ENCODE results near the gene CSNK1G1.
A peak's percentile ranks its signal among the peaks of the same experiment; 100 is the strongest.

CSNK1G1 gene

GRCh38 chr15:64164436-64164835 lies 191.5 kb downstream of the CSNK1G1 start:
- peak overlapping the region; percentile 78 for H3K27ac ChIP-seq (ENCODE audit: low read depth, low read length, poor library complexity, severe bottlenecking)
- H3K4me1 ChIP-seq (ENCODE audit: insufficient read depth, low read length, severe bottlenecking): peaks cover 44% of the 10 kb centered on the region
- no peaks in the 10 kb centered on the region for H3K27me3 ChIP-seq (ENCODE audit: insufficient read depth, low read length)
- peaks cover 9% of the 10 kb centered on the region for H3K79me2 ChIP-seq (ENCODE audit: insufficient read depth, low read length)
- peak overlapping the region; percentile 66; the same call in 1 of the 2 replicates for H3K9ac ChIP-seq (ENCODE audit: low read length)
- H3K9me3 ChIP-seq (ENCODE audit: low read length): no peaks in the 10 kb centered on the region
- TF ChIP-seq EZH2 (IDR thresholded peaks at IDR 0.05; ENCODE audit: borderline replicate concordance, low read length): no peak
- no peak for TF ChIP-seq CTCF (IDR thresholded peaks at IDR 0.05; ENCODE audit: low read length)
- peak overlapping the region; percentile 69; the same call in 1 of the 2 replicates for H3K4me2 ChIP-seq (ENCODE audit: low read length)
- H3K36me3 ChIP-seq (ENCODE audit: insufficient read depth, low read length): peaks cover 16% of the 10 kb centered on the region
- peak overlapping the region; percentile 61 for H3K4me3 ChIP-seq (ENCODE audit: low read depth, low read length, poor library complexity, severe bottlenecking)
- H3F3A ChIP-seq (ENCODE audit: insufficient read depth, low read length): no peaks in the 10 kb centered on the region
- no peaks in the 10 kb centered on the region for H3K9me2 ChIP-seq (ENCODE audit: low read depth, low read length)
- no peak overlapping the region for H2AFZ ChIP-seq (ENCODE audit: low read length)
- H4K20me1 ChIP-seq (ENCODE audit: insufficient read depth, low read length): no peaks in the 10 kb centered on the region

GRCh38 chr15:64163659-64164362 lies 192.2 kb downstream of the CSNK1G1 start:
- peak overlapping the region; percentile 33; the same call in 1 of the 2 replicates for H2AFZ ChIP-seq (ENCODE audit: low read length)
- H3K9ac ChIP-seq (ENCODE audit: low read length): peak overlapping the region; percentile 66
- no peaks in the 10 kb centered on the region for H3F3A ChIP-seq (ENCODE audit: insufficient read depth, low read length)
- H3K4me1 ChIP-seq (ENCODE audit: insufficient read depth, low read length, severe bottlenecking): peaks cover 48% of the 10 kb centered on the region
- no peaks in the 10 kb centered on the region for H3K9me2 ChIP-seq (ENCODE audit: low read depth, low read length)
- H3K27me3 ChIP-seq (ENCODE audit: insufficient read depth, low read length): no peaks in the 10 kb centered on the region
- peak overlapping the region; percentile 78 for H3K27ac ChIP-seq (ENCODE audit: low read depth, low read length, poor library complexity, severe bottlenecking)
- peak overlapping the region; percentile 69 for H3K4me2 ChIP-seq (ENCODE audit: low read length)
- no peak for TF ChIP-seq EZH2 (IDR thresholded peaks at IDR 0.05; ENCODE audit: borderline replicate concordance, low read length)
- TF ChIP-seq CTCF (IDR thresholded peaks at IDR 0.05; ENCODE audit: low read length): no peak
- peak overlapping the region; percentile 61 for H3K4me3 ChIP-seq (ENCODE audit: low read depth, low read length, poor library complexity, severe bottlenecking)
- peaks cover 9% of the 10 kb centered on the region for H3K79me2 ChIP-seq (ENCODE audit: insufficient read depth, low read length)
- H3K9me3 ChIP-seq (ENCODE audit: low read length): no peaks in the 10 kb centered on the region
- no peaks in the 10 kb centered on the region for H4K20me1 ChIP-seq (ENCODE audit: insufficient read depth, low read length)
- peaks cover 23% of the 10 kb centered on the region for H3K36me3 ChIP-seq (ENCODE audit: insufficient read depth, low read length)

- peak within 1 kb of the TSS; percentile 78 for H3K27ac ChIP-seq (ENCODE audit: low read depth, low read length, poor library complexity, severe bottlenecking)
- peaks cover 56% of the 10 kb centered on the region for H3K4me1 ChIP-seq (ENCODE audit: insufficient read depth, low read length, severe bottlenecking)
- no peaks in the 10 kb centered on the region for H3K27me3 ChIP-seq (ENCODE audit: insufficient read depth, low read length)
- peak within 1 kb of the TSS; percentile 94 for H3K4me3 ChIP-seq (ENCODE audit: low read depth, low read length, poor library complexity, severe bottlenecking)
- H4K20me1 ChIP-seq (ENCODE audit: insufficient read depth, low read length): no peaks in the 10 kb centered on the region
- H2AFZ ChIP-seq (ENCODE audit: low read length): peak within 1 kb of the TSS; percentile 33; the same call in 1 of the 2 replicates
- H3K36me3 ChIP-seq (ENCODE audit: insufficient read depth, low read length): peaks cover 30% of the 10 kb centered on the region
- TF ChIP-seq CTCF (IDR thresholded peaks at IDR 0.05; ENCODE audit: low read length) (peak; percentile 61), EZH2 (IDR thresholded peaks at IDR 0.05; ENCODE audit: borderline replicate concordance, low read length) (no peak)
- no peaks in the 10 kb centered on the region for H3F3A ChIP-seq (ENCODE audit: insufficient read depth, low read length)
- H3K9ac ChIP-seq (ENCODE audit: low read length): peak within 1 kb of the TSS; percentile 93
- H3K79me2 ChIP-seq (ENCODE audit: insufficient read depth, low read length): peaks cover 9% of the 10 kb centered on the region
- H3K9me3 ChIP-seq (ENCODE audit: low read length): no peaks in the 10 kb centered on the region
- H3K4me2 ChIP-seq (ENCODE audit: low read length): peak within 1 kb of the TSS; percentile 94
- H3K9me2 ChIP-seq (ENCODE audit: low read depth, low read length): no peaks in the 10 kb centered on the region
Observed at GRCh38 chr15:64162869-64163658, 192.9 kb downstream of the CSNK1G1 start, which contains the start of gene PPIB. PPIB (minus strand) TSS chr15:64163022; CDS start chr15:64162986, 36 bp downstream.

Measured in OCI-LY1 (cell line).